Activated CD4-positive, alpha-beta T cell treated with anti-CD3 and anti-CD28 coated beads, Interleukin-2, amount 50 U/mL, for 1 hour (primary cell): ENCODE results near the gene TMEM174.

ENCODE experiments used
- DNase-seq: peaks from one replicate; pipeline ENCODE4 v3.0.0-alpha.2; 2020

The TMEM174 gene, protein sequence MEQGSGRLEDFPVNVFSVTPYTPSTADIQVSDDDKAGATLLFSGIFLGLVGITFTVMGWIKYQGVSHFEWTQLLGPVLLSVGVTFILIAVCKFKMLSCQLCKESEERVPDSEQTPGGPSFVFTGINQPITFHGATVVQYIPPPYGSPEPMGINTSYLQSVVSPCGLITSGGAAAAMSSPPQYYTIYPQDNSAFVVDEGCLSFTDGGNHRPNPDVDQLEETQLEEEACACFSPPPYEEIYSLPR

DNA sequence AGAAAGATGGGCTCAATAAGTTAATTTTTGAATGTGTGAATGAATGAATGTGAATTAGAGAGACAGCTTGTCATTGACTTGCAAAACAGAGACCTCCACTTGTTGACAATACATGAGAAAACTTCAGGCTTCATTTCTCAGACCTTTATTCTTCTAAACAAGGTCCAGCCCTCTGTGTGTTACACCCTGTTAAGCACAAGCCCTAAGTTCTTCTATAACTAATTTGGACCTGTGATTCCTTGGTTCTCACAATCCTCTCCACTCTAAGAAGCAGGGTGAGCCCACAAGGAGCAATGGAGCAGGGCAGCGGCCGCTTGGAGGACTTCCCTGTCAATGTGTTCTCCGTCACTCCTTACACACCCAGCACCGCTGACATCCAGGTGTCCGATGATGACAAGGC lies at the start of gene TMEM174:
TSS of gene TMEM174 (plus strand) at position 243 of the 400 bp plus-strand sequence. CDS start at position 294, 51 bp downstream.
- DNase-seq: no peak

DNA sequence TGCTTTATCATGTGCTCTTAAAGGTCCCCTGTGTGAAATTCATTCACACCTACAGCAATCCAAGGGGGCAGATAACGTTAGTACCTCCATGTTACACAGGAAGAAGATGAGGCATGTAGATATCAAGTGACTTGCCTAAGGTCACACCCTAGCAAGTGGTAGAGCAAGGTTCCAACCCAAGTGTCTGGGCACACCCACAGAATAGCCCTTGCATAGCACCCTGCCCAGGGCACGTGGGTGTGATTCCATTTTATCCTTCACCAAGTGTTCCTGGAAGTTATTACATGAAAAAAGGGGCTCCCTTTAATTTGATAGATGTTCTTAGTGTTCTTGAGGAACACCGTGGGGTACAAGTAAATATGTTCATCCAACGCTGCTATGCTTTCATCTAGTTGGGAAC lies 47.7 kb upstream of the TMEM174 start:
- no peak for DNase-seq

DNA sequence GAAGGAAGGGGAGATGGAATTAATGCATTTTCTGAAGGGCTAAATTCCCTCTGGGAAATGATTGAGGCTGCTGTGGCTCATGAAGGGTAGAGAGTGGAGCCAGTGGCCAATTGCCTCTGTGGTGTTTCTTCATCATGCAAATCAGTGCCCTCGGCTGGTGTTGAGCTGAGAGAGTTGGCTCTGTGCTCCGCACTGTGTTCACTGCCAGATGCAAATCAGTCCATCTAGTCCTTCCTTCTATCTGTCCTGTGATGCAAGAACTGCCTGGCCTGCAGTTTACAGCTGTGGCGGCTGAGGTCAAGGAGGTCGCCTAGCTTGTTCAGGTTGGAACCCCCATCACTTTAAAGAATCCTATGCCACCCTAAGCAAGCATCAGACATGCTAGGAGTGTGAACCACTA lies 46.6 kb upstream of the TMEM174 start:
- DNase-seq: no peak

DNA sequence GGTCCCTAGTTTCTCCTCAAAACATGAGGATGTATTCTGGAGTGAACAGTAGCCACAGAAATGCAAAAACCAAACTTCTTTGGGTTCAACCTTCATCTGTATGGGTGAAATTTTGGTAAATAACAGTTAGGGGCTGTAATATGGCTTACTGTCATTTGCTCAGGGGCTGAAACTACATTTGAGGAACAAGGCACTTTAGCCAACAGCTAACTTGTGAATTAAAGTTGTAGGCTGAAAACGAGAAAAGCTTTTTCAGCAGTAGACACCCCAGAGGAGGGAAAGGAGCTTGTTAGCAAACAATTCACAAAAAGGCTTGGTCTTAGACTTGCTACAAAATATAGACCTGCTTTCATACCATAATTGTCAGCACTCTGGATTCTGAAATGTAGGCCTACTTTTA lies 46.0 kb upstream of the TMEM174 start:
- DNase-seq: no peak

DNA sequence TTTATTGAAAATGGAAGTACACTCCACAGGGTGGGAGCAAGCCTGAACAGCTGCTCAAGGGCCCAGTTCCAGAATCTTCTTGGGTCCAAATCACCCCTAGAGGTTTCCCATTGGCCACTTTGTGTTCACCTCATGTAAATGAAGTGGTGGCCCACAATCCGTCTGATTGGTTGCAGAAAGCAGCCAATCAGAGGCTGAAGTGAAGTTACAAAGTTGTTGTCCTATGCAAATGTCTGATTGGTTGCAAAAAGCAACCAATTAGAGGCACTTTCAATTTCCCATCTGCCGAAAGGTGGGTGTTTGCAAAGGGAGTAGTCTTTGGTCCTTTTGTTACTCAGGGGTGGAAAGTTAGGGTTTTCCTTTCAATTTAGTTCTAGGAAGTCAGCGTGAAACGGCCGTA lies 43.9 kb upstream of the TMEM174 start:
- no peak for DNase-seq

DNA sequence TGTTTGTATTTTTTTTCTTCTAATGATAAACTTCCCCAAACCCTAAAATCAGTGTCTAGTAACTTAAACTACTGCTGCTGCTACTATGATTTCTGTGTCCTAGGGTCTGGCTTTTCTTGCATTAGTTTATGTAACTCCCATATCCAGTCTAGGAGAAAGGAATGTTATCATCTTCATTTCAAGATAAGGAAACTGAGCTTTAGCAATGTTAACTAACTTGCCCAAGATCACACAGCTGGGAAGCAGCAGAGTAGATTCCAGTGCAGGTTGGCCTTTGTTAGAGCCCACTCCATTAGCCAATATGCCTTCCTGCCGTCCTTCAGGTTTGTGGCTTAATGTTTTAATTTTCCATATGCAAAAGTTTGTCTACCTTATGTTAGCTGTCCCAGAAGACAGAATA lies 42.2 kb upstream of the TMEM174 start:
- no peak for DNase-seq

DNA sequence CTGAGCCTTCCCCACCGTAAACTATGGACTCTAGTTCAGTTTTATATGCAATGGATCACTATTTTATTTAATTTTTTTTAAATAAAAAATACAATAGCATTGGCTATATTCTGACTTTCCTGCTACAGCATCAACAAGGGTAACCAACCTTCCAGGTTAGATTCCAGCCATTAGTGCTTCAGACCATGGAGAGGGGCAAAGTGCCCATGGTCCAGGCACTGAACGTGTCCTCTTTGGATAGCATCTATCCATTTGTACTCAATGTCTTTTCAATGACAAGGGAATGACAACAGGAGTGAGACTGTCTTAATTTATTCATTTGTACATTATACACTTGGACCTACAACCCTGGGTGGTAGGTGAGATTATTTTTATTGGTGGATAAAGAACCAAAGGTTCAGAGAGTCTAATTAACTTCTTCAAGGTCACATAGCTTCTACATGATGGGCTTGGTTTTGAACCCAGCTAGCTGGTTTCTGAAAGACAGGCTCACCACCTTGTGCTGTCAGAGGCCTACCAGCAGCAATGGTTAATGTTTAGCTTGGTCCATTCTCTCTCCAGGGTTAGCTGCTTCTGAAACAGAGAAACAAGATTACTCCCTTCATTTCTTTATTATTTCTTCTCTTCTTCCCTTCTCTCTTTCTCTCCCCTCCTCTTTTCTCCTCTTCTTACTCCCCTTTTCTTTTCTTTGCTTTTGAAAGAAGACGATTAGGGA lies 41.1 kb upstream of the TMEM174 start:
- DNase-seq: no peak

DNA sequence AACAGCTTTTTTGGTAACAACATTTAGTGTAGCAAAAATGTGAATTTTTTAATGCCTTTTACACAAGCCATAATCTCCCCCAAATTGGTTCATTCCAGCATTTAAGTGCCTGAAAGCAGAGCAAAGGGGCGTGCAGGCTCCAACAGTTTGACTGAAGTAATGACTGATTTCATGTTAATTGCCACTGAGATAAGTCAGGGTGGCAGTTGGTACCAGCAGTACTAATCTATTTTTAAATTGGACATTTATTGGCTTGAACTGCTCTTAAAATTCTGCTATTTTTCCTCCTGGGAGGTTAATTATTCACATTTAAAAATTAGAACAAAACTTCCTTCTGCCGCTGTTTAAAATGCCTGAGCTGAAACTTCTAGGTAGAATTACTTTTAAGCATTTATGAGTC lies 40.2 kb upstream of the TMEM174 start:
- no peak for DNase-seq

DNA sequence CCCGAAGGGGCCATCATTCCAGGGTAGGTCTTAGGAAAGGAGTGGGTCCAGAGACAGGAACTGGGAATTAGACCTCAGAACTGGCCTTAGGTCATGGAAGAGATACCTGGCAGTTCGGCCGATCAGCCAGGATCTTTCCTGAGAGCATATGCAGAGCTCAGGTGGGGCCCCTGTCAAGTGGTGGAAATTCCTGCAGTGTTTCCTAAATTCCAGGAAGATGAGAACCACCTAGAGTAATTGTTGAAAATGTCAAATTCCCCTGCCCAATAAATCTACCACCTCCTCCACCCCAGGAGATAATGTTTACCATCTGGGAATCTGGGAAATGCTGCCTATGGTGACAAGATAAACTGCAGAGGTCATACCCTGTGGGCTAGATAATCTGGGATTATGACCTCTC lies 38.0 kb upstream of the TMEM174 start:
- DNase-seq: no peak

DNA sequence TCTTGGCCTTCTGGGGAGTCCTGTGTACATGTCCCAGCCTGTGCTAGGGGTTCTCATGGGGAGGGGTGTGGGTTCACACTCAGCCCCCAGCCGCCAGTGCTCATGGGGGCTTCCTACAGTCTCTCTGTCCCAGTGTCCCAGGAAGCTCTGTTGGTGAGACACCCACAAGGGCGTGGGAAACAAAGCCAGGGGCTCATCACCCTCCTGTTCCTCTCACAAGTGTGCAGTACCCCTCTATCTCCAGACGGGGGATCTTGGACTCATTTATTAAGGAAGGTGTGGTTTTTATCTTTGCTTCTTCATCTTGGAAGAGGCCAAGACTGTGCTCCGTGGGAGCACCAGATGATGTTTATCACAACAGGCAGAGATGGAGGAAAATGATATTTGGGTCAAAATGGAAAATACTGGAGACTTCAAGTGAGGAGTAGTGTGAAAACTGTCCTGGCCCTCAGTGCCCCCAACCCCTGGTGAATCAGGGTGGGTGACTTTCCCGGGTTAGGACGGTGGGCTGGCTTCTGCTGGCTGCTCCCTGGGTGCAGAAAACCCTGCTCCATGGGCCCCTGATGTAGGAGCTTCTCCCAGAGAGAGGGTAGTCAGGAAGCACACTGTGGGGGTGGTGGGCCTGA lies 37.5 kb upstream of the TMEM174 start:
- no peak for DNase-seq

DNA sequence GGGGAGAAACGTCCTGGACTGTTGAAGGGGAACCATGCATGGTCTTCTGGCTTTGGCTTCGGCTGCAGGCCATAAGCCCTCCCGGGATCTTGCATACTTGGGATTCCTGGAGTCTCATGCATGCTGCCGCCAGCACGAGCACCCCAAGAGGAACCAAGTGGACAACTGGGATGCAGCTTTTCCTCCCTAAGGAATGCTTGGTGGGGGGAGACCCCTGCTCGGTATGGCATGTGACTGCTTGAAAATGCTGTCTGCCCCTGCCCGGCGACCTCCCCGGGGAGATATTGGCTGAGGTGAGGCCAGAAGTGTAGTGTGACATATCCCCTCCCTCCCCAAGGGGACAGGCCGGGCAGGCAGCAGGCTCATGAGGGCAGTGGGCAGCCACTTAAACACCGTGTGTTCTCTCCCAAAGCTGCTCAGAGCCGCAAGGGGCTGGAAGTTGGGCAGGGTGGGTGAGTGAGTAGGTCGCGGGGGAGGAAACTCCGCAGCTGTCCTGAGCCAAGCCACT lies 36.9 kb upstream of the TMEM174 start:
- no peak for DNase-seq

DNA sequence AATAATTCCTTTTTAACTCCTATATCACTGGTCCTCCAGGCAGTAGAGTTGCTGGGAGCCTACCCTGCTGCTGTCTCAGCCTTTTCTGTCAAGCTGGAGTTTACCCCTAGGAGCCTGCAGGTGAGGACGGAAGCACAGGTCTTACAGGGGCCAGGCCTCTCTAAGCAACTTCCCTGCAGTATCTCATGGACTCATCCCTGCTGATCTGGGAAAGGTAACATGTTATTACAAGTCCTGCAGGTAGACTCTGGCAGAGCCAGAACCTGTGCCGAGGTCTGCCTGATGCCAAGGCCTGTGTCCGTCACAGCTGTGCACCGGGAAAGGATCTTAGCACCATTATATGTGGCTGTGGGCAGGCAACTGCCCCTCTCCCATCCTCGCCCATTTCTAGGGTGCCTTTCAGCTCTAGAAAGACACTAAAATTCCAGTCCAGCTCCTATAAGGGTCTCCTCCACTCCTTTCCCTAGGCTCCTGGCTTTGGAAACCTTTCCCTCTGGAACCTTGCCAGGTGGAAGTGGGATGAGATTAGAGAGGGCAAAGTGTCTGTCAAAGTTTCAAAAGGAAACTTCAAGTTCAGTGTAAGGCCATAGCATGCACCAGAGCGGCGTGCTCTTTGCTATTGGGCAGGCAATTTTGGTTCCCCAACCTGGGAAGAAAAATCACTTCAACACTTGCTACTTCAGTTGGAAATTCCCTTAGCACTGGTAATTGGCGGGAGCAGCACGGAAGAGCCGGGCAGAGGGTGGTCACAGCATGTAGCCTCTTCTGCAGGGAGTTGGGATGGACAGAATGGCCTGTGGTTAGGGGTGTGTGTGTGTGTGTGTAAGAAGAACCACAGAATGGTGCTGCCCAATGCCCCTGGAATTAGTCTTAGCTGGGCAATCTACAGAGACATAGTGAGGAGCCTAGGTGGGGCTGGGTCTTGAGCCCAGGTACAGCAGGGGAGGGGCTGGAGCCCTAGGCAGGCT lies 35.1 kb upstream of the TMEM174 start:
- DNase-seq: no peak

DNA sequence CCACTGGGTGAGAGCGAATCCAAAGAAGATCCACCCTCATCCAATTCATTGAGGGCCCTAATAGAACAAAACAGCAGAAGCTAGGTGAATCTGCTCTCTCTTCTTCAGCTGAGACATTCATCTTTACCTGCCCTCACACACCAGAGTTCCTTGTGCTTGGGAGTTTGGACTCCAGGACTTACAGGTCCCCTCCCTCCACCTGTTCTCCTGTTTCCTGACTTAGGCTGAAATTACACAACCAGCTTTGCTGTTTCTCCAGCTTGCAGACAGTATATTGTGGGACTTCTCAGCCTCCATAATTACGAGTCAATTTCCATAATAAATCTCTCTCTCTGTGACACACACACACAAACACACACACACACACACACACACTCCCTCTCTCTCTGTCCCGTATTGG lies 33.5 kb upstream of the TMEM174 start:
- DNase-seq: no peak

DNA sequence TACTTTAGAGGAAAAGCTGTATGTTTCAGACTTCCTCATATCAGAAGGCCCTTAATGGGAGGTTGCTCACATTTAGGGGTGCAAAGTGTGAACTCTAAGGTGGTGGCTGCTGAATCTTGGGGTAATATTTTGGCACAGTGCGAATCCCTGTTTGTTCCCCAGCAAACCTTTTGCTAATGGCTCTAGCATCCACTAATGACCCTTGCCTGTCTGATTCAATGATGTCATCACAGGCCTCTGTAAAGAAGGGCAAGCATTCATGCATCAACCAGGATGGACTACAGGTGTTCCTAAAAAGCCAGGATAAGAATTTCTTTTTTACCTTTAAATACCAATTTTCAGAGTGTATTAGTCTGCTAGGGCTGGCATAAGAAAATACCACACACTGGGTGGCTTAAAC lies 32.2 kb upstream of the TMEM174 start:
- no peak for DNase-seq

DNA sequence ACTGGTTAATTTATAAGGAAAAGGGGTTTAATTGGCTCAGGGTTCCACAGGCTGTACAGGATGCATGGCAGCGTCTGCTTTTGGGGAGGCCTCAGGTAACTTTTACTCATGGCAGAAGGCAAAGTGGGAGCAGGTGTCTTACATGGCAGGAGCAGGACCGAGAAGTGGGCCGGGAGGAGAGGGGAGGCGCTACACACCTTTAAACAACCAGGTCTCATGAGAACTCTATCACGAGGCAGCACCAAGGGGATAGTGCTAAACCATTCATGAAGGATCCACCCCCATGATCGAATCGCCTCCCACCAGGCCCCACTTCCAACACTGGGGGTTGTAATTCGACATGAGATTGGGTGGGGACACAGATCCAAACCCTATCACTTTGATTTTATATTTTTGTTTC lies 31.0 kb upstream of the TMEM174 start:
- DNase-seq: no peak

DNA sequence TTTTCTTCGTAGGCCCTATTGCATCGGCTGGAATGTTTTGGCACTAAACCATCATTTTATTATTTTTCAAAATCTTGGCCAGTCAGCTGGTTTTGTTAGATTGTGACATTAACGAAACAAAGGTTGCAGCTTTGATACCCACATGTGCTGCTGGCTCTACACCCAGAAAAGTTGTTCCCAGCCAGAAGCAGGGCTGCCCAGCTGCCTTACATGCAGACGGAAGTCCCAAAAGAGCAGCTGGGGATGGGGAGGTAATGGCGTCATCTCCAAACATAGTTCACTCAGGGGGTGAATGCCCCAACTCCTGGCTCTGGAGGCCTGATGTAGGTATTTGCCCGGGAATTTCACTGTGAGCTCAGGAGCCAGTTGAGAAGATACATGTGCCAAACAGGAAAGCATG lies 29.3 kb upstream of the TMEM174 start:
- DNase-seq: no peak

DNA sequence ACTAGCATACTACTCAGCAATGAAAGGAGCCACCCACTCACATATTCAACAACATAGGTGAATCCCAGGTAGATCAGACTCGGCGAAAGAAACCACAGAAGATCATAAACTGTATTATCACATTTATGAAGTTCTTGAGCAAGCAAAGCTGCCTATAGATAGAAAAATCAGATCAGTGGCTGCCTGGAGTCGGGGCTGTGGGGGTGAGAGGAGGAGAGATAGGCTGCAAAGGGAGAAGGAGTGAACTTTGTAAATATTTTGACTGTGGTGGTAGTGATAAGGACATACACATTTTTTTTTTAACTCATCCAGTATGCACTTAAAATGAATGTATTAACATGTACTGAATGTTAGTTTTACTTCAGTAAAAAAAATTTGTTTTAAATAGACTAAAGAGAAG lies 23.5 kb upstream of the TMEM174 start:
- DNase-seq: no peak

DNA sequence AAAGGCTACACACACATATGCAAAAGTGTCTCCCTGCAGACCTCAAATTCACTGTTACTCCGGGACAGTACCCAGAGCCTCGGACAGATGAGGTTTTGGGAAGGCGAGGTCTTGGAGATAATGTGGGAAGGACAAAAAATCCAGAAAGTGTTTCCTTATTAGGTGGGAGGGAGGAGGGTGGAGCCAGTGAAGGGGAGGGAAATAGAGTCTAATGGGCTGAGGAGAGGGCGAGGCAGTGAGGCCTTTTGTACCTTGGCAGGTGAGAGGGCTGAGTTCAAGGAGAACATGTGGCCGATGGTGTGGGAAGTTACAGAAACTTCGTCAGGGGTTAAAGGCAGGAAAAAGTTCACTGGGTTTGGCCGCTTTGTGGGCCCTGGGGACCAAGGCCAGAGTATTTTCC lies 22.1 kb upstream of the TMEM174 start:
- no peak for DNase-seq

DNA sequence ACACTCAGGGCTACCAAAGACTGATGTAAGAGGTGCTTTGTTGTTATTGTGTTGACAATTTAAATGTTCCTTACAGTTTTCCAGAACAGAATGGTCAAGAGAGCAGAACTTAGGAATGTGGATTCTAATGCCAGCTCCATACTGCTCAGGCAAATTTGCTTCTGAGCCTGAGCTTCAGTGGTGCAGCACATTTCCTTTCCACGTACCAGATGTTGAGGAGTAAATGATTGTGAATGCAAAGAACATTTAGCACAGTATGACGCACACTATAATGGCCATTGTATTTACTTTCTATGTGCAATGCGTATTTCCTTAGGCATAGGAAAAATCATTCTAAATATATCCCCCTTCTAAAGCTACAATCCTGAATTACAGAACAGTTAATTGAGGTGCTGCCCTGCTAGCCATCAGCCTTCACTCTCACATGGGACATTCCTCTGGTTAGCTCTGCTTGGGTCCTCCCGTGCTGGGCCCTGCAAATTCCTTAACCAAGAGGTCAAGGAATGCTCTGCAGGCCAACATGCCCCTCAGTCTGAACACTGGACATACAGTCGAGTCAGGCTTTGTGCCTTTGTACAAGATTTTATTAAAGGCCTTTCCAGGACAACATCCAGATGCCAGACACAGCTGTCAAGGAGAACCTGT lies 21.1 kb upstream of the TMEM174 start:
- no peak for DNase-seq

DNA sequence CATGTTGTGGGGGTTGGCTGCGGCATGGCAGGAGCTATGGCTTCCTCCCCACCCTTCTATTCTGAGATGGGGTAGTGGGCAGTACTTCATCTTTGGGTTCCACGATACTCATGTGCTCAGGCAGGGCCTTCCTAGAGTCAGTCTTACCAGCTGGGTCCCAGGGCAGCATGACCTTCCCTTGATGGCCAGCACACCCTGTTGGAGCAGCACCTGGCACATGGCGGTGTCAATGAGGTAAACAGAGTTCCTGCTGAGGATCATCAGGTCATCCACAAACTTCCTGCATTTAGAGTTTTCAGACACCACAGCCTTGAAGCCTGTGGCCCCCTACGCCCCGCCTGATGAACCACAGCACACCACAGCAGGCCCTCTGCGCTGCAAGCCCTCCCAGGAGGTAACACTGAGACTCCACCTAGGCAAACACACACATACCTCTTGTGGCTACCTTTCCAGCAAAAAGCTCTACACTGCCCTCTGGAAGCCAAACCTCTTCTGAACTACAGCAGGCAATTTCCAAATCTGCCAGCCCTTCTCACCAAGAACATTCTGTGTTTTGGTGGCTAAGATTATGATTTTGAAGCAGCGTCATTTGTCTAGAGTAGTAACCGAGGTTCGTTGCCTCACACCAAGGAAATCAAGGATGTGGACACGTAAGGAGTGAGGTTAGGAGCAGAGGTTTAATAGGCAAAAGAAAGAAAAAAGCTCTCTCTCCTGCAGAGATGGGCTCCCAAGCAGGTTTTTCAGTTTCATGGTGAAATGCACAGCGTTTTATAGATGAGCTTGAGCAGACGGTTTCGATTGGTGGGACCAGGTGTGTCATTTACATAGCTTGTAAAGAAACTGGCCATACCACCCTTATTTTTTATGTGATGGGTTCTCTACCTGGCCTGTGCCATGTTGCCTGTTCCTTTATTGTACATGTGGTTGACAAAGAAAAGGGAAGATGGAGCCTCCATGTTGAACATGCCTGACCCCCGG lies 20.3 kb upstream of the TMEM174 start:
- no peak for DNase-seq

DNA sequence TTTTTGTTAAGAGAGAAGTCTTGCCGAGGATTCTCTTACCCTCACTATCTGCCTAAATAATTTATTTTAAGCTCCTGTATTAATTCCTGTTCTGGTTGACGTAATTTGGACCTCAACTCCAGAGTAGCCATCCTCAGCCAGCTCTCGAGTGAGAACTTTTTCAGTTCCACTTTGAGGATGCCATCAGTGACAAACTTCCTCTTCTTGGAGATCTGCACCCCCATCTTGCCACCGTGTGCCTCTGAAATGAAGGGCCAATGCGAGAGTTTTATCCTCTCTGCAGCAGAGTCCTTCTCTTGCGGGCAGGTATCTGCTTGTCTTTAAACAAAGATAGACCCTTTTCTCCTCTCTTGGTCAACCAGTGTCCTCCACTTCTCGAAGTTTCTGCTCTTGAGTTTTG lies 19.5 kb upstream of the TMEM174 start:
- DNase-seq: no peak
